AG04449 (cell line): ENCODE data around the gene RGS5.

Experiments used
- CTCF ChIA-PET: fragments of 350-600 bp; formaldehyde crosslinking; extraction: SDS; loops from one replicate; lab custom pipeline; 2021; ENCODE audit warnings: antibody characterized with exemption; lab: Yijun Ruan, JAX
- POLR2A ChIA-PET: fragments of 400-600, 350-600 bp; formaldehyde crosslinking; extraction: SDS; loops from one replicate; lab custom pipeline; 2020; ENCODE audit warnings: antibody characterized with exemption, inconsistent platforms; lab: Yijun Ruan, JAX
- DNase-seq: peaks from one replicate; pipeline ENCODE4 v3.0.0-alpha.2; 2010; ENCODE audit warnings: low read depth, low spot score
- H3K4me3 ChIP-seq: 2 replicates; pipeline ENCODE4 v1.5.1; 2011; ENCODE audit warnings: low read depth, mild to moderate bottlenecking, control low read depth, low read length
- CTCF ChIP-seq: IDR thresholded peaks from one replicate; pipeline ENCODE4 v1.5.1; 2011; ENCODE audit warnings: mild to moderate bottlenecking, moderate library complexity, low read length, control low read depth, inconsistent platforms; ENCODE audit not compliant: insufficient read depth; ENCODE audit errors: missing control alignments

Gene RGS5

GRCh38 chr1:163147019-163147418 lies 55.7 kb downstream of the RGS5 start:
- TF ChIP-seq CTCF, result no peak
- CTCF ChIA-PET, result interaction anchor here (0.9 kb wide), 1 partner anchor 78 kb away, joined by 3 read pairs; no protein-coding TSS in a partner anchor

GRCh38 chr1:163145435-163145834 lies 57.3 kb downstream of the RGS5 start:
- TF ChIP-seq CTCF, result no peak
- no peak for DNase-seq
- CTCF ChIA-PET, result interaction anchor here (0.8 to 1.3 kb wide), 2 partner anchors 12 to 43 kb away, joined by 3 to 4 read pairs; no protein-coding TSS in a partner anchor

More at GRCh38 chr1:163147019-163147418, 55.7 kb downstream of the RGS5 start:
- H3K4me3 ChIP-seq, result no peak overlapping the region
- DNase-seq, result no peak
- POLR2A ChIA-PET, result no interaction called here

GRCh38 chr1:163144418-163144817 lies 58.3 kb downstream of the RGS5 start:
- POLR2A ChIA-PET, result no interaction called here
- DNase-seq, result no peak
- CTCF ChIA-PET, result interaction anchor here (1.3 kb wide), 1 partner anchor 11 kb away, joined by 4 read pairs; no protein-coding TSS in a partner anchor
- H3K4me3 ChIP-seq, result no peak overlapping the region
- no peak for TF ChIP-seq CTCF

More at GRCh38 chr1:163145435-163145834, 57.3 kb downstream of the RGS5 start:
- POLR2A ChIA-PET, result no interaction called here
- H3K4me3 ChIP-seq, result no peak overlapping the region

GRCh38 chr1:163142152-163142551 lies 60.6 kb downstream of the RGS5 start:
- no peak for TF ChIP-seq CTCF
- CTCF ChIA-PET, result no interaction called here

GRCh38 chr1:163141556-163141955 lies 61.2 kb downstream of the RGS5 start:
- H3K4me3 ChIP-seq, result no peak overlapping the region
- ChIA-PET CTCF (no interaction called here), POLR2A (no interaction called here)
- TF ChIP-seq CTCF, result no peak
- no peak for DNase-seq

More at GRCh38 chr1:163142152-163142551, 60.6 kb downstream of the RGS5 start:
- POLR2A ChIA-PET, result no interaction called here
- no peak for DNase-seq
- no peak overlapping the region for H3K4me3 ChIP-seq

GRCh38 chr1:163137556-163138265 lies 65.0 kb downstream of the RGS5 start:
- CTCF ChIA-PET, result interaction anchor here (1.2 kb wide), 1 partner anchor 178 kb away, joined by 3 read pairs; no protein-coding TSS in a partner anchor
- POLR2A ChIA-PET, result no interaction called here
- H3K4me3 ChIP-seq, result no peak overlapping the region
- no peak for DNase-seq
- TF ChIP-seq CTCF, result no peak
